Measurements from ENCODE around the gene KDM2A.
A peak's percentile ranks its signal among the peaks of the same experiment; 100 is the strongest.

The KDM2A gene

GRCh38 chr11:67272327-67273259 is 153.5 kb downstream of the KDM2A start:
- H3K4me1 ChIP-seq (ENCODE audit: control insufficient read depth, insufficient read depth, low read length), result peaks cover 4% of the 10 kb centered on the region
- no peaks in the 10 kb centered on the region for H3K9me3 ChIP-seq (ENCODE audit: control insufficient read depth, insufficient read depth, low read depth, low read length)
- peaks cover 0 to 58% of the 10 kb centered on the region in 2 experiments; a peak in 1 of 3 replicates for H3K36me3 ChIP-seq (ENCODE audit: control insufficient read depth in 2 of 2, insufficient read depth in 1 of 2, low read length in 2 of 2)
- no peak overlapping the region for H3K27ac ChIP-seq (ENCODE audit: extremely low read depth, low read depth, low read length)
- POLR2A ChIA-PET, result interaction anchor here (0.8 to 1.2 kb wide), 2 partner anchors 16 to 33 kb away, joined by 3 read pairs; partner anchors contain the start of gene ANKRD13D
- TF ChIP-seq ZXDB (tag by site-specific recombination; IDR thresholded peaks at IDR 0.05) (no peak), ZNF610 (tag by site-specific recombination; IDR thresholded peaks at IDR 0.05; ENCODE audit: borderline replicate concordance) (no peak), ZNF48 (tag by site-specific recombination; IDR thresholded peaks at IDR 0.05) (no peak), CTCF (tag by site-specific recombination; IDR thresholded peaks at IDR 0.05) (no peak), PRDM1 (tag by site-specific recombination; IDR thresholded peaks at IDR 0.05) (no peak)
- no peak overlapping the region for H3K4me3 ChIP-seq (ENCODE audit: low read depth, low read length)
- CTCF ChIA-PET, result interaction anchor here (0.6 to 1.5 kb wide), 2 partner anchors 10 to 298 kb away, joined by 3 to 11 read pairs; no protein-coding TSS in a partner anchor

- H3K9me3 ChIP-seq (ENCODE audit: control insufficient read depth, insufficient read depth, low read depth, low read length), result no peaks in the 10 kb centered on the region
- H3K36me3 ChIP-seq (ENCODE audit: control insufficient read depth in 2 of 2, insufficient read depth in 1 of 2, low read length in 2 of 2), result peaks cover 0 to 55% of the 10 kb centered on the region in 2 experiments; a peak in 1 of 3 replicates
- ChIA-PET CTCF (interaction anchor here (1.5 kb wide), 1 partner anchor 11 kb away, joined by 11 read pairs; no protein-coding TSS in a partner anchor), POLR2A (no interaction called here)
- TF ChIP-seq YY2 (tag by site-specific recombination; IDR thresholded peaks at IDR 0.05), result no peak
- no peak for TF ChIP-seq ZNF510 (tag by site-specific recombination; IDR thresholded peaks at IDR 0.05; ENCODE audit: insufficient replicate concordance)
- no peak for TF ChIP-seq BCL11B (tag by site-specific recombination; IDR thresholded peaks at IDR 0.05; ENCODE audit: low read depth)
- no peak for TF ChIP-seq BCL11A (tag by site-specific recombination; IDR thresholded peaks at IDR 0.05; ENCODE audit: low read depth)
- peak; percentile 81 for TF ChIP-seq ZIC2 (tag by site-specific recombination; IDR thresholded peaks at IDR 0.05)
- peaks cover 4% of the 10 kb centered on the region for H3K4me1 ChIP-seq (ENCODE audit: control insufficient read depth, insufficient read depth, low read length)
- H3K4me3 ChIP-seq (ENCODE audit: low read depth, low read length), result no peak overlapping the region
- no peak overlapping the region for H3K27ac ChIP-seq (ENCODE audit: extremely low read depth, low read depth, low read length)
Measured at GRCh38 chr11:67273260-67273990, 154.4 kb downstream of the KDM2A start.

- H3K9me3 ChIP-seq (ENCODE audit: control insufficient read depth, insufficient read depth, low read depth, low read length), result no peaks in the 10 kb centered on the region
- peaks cover 0 to 55% of the 10 kb centered on the region in 2 experiments; a peak in 1 of 3 replicates for H3K36me3 ChIP-seq (ENCODE audit: control insufficient read depth in 2 of 2, insufficient read depth in 1 of 2, low read length in 2 of 2)
- H3K4me3 ChIP-seq (ENCODE audit: low read depth, low read length), result no peak overlapping the region
- TF ChIP-seq ZNF701 (tag by site-specific recombination; IDR thresholded peaks at IDR 0.05), result no peak
- no peak for TF ChIP-seq PRDM2 (tag by site-specific recombination; IDR thresholded peaks at IDR 0.05; ENCODE audit: borderline replicate concordance)
- TF ChIP-seq KLF9 (tag by site-specific recombination; IDR thresholded peaks at IDR 0.05; ENCODE audit: low read depth), result no peak
- no peak for TF ChIP-seq REPIN1 (tag by site-specific recombination; IDR thresholded peaks at IDR 0.05; ENCODE audit: low read depth)
- TF ChIP-seq ZNF529 (tag by site-specific recombination; IDR thresholded peaks at IDR 0.05; ENCODE audit: insufficient replicate concordance), result no peak
- POLR2A ChIA-PET, result interaction anchor here (1.4 kb wide), 1 partner anchor 48 kb away, joined by 3 read pairs; no protein-coding TSS in a partner anchor
- CTCF ChIA-PET, result no interaction called here
- peaks cover 4% of the 10 kb centered on the region for H3K4me1 ChIP-seq (ENCODE audit: control insufficient read depth, insufficient read depth, low read length)
- H3K27ac ChIP-seq (ENCODE audit: extremely low read depth, low read depth, low read length), result no peak overlapping the region
Measured at GRCh38 chr11:67274768-67275605, 155.9 kb downstream of the KDM2A start.
